GM13976 (cell line): ENCODE measurements around the gene MAPKAPK2.
A peak's percentile ranks its signal among the peaks of the same experiment; 100 is the strongest.

ENCODE experiments used
- DNase-seq: peaks from one replicate; pipeline ENCODE4 v3.0.0; 2012; ENCODE audit warnings: low spot score
- in situ Hi-C: fragments of 300-500 bp; cut with MboI; formaldehyde crosslinking; loops from one replicate; pipeline ENCODE4 v1.12.0; 2022; ENCODE audit warnings: low sequenced_read_pairs, mixed read lengths, inconsistent platforms; ENCODE audit not compliant: unreplicated experiment
- TF ChIP-seq, protein P1 (sequence below): IDR thresholded peaks from 2 replicates; pipeline ENCODE4 v1.5.1; 2012; ENCODE audit warnings: borderline replicate concordance, mild to moderate bottlenecking; ENCODE audit not compliant: insufficient read depth; ENCODE audit errors: extremely low read depth, missing control alignments, control extremely low read depth

The MAPKAPK2 gene

GRCh38 chr1:206722751-206723461 is 38.2 kb downstream of the MAPKAPK2 start:
- in situ Hi-C loops: no loop called here
- DNase-seq: no peak
- TF ChIP-seq, protein P1, sequence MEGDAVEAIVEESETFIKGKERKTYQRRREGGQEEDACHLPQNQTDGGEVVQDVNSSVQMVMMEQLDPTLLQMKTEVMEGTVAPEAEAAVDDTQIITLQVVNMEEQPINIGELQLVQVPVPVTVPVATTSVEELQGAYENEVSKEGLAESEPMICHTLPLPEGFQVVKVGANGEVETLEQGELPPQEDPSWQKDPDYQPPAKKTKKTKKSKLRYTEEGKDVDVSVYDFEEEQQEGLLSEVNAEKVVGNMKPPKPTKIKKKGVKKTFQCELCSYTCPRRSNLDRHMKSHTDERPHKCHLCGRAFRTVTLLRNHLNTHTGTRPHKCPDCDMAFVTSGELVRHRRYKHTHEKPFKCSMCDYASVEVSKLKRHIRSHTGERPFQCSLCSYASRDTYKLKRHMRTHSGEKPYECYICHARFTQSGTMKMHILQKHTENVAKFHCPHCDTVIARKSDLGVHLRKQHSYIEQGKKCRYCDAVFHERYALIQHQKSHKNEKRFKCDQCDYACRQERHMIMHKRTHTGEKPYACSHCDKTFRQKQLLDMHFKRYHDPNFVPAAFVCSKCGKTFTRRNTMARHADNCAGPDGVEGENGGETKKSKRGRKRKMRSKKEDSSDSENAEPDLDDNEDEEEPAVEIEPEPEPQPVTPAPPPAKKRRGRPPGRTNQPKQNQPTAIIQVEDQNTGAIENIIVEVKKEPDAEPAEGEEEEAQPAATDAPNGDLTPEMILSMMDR: no peak

- DNase-seq: no peak
- in situ Hi-C loops: no loop called here
- TF ChIP-seq, protein P1: no peak
Observed at GRCh38 chr1:206723462-206723804, 38.7 kb downstream of the MAPKAPK2 start.

GRCh38 chr1:206723805-206724472 is 39.2 kb downstream of the MAPKAPK2 start:
- in situ Hi-C loops: no loop called here
- no peak for DNase-seq
- TF ChIP-seq, protein P1: no peak

- TF ChIP-seq, protein P1: peak; percentile 54
- DNase-seq: peak; percentile 77
- in situ Hi-C loops: no loop called here
Observed at GRCh38 chr1:206725109-206725963, 40.6 kb downstream of the MAPKAPK2 start.

DNA sequence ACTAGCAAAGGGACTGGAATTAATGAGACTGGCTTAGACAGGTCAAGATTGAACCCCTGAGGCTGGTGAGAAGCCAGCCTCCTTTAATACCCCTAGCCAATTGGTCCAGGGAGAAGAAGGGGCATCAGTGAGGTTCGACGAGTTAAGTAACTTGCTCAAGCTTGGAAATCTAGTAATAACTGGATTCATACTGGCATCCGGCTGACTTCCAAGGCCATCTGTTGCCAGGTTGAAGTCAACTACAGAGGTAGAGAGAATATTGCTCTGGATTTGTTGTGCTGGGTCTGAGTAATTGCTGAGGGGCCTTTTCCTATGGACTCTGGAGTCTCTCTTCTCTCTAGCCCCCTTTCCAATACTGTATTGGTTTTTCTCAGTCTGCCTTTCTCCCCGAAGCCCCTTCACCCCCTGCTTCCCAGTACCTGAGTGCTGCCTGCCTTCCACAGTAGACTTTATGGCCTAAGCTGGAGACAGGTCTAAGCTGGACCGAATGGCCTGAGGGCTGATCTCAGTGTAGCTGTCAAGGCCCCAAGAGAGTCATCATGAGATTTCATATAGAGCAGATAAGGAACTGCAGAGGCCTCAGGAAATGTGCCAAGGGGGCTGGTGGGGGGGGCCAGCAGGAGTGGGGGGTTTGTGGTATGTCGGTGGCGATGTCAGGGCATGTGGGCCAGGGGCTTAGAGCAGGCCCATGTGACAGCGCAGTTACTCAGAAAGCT is 43.4 kb downstream of the MAPKAPK2 start:
- TF ChIP-seq, protein P1: no peak
- in situ Hi-C loops: no loop called here
- DNase-seq: no peak

DNA sequence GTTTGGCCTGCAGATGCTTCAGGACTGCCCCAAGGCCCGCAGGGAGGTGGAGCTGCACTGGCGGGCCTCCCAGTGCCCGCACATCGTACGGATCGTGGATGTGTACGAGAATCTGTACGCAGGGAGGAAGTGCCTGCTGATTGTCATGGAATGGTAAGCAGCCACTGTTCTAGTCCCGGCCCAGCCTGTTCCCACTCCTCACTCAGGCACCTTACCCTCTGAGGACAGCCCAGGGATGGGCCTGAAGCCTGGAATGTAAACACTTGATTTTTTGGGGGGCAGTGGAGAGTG is 43.9 kb downstream of the MAPKAPK2 start:
- TF ChIP-seq, protein P1: no peak
- no peak for DNase-seq
- in situ Hi-C loops: no loop called here
